ENCODE results near the gene DCBLD2. TPM values are rescaled to one million over a fixed set of nuclear protein-coding genes. Genes with fewer than 3 reads are reported as not detected.
"Not testable (repeated sequence)": the region's sequence is repeated elsewhere in the genome, so short reads cannot be mapped to it uniquely, and the experiment has no call there.

DCBLD2 gene
- total RNA-seq, 1 donor from 2014 or later: 51.2 TPM

DNA sequence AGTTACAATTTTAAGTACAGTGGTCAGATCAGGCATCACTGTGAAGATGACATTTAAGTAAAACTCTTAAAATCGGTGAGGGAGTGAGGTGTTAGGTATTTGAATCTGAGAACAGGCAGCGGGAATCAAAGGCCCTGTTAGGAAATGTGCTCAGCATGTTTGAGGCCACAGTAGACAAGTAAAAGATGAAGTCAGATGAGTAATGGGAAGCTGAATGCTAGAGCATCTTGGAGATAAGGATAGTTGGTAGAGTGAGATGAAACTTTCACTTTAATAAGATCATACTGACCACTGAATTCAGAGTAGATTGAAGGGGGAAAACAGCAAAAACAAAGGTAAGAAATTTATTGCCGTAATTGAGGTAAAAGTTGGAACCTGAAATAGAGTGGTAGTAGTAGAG lies 61.6 kb downstream of the DCBLD2 start:
- TF ChIP-seq, protein P1, sequence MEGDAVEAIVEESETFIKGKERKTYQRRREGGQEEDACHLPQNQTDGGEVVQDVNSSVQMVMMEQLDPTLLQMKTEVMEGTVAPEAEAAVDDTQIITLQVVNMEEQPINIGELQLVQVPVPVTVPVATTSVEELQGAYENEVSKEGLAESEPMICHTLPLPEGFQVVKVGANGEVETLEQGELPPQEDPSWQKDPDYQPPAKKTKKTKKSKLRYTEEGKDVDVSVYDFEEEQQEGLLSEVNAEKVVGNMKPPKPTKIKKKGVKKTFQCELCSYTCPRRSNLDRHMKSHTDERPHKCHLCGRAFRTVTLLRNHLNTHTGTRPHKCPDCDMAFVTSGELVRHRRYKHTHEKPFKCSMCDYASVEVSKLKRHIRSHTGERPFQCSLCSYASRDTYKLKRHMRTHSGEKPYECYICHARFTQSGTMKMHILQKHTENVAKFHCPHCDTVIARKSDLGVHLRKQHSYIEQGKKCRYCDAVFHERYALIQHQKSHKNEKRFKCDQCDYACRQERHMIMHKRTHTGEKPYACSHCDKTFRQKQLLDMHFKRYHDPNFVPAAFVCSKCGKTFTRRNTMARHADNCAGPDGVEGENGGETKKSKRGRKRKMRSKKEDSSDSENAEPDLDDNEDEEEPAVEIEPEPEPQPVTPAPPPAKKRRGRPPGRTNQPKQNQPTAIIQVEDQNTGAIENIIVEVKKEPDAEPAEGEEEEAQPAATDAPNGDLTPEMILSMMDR (conservative IDR thresholded peaks at IDR 0.05): no peak
- Mint-ChIP-seq H3K9me3 (peaks cover 4% of the 10 kb centered on the region), H3K4me1 (ENCODE audit: unreplicated experiment) (no peaks in the 10 kb centered on the region), H3K27ac (no peak overlapping the region), H3K4me3 (no peak overlapping the region), H3K36me3 (peaks cover 25% of the 10 kb centered on the region), H3K27me3 (no peaks in the 10 kb centered on the region)
- DNase-seq (ENCODE audit: extremely low spot score, unreplicated experiment): no peak

DNA sequence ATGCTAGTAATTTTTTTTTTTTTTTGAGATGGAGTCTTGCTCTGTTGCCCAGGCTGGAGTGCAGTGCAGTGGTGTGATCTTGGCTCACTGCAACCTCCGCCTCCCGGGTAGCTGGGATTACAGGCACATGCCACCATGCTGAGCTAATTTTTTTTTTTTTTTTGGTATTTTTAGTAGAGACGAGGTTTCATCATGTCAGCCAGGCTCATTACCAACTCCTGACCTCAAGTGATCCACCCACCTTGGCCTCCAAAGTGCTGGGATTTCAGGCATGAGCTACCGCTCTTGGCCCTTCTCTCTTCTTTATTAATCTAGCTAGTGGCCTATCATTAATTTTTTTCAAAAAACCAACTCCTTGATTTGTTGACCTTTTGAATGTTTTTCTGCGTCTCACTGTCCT lies 70.4 kb downstream of the DCBLD2 start:
- Mint-ChIP-seq H3K9me3 (peaks cover 19% of the 10 kb centered on the region), H3K36me3 (peaks cover 18% of the 10 kb centered on the region)
- H3K27ac Mint-ChIP-seq; H3K4me3 Mint-ChIP-seq; H3K4me1 Mint-ChIP-seq (ENCODE audit: unreplicated experiment); DNase-seq (ENCODE audit: extremely low spot score, unreplicated experiment); H3K27me3 Mint-ChIP-seq: not testable (repeated sequence)

DNA sequence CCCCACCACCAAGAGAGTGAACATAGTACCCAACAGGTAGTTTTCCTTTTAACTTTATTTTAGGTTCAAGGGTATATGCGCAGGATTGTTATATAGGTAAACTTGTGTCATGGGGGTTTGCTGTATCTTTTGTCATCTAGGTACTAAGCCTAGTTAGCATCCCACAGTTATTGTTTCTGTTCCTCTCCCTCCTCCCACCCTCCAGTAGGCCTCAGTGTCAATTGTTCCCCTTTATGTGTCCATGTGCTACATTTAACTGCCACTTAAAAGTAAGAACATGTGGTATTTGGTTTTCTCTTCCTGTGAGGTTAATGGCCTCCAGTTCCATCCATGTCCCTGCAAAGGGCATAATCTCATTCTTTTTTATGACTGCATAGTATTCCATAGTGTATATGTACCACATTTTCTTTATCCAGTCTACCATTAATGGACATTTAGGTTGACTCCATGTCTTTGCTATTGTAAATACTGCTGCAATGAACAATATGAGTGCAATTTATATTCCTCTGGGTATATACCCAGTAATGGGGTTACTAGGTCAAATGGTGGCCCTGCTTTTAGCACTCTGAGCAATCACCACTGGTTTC lies 72.2 kb downstream of the DCBLD2 start:
- Mint-ChIP-seq H3K27ac (no peak overlapping the region), H3K36me3 (peaks cover 19% of the 10 kb centered on the region), H3K4me1 (ENCODE audit: unreplicated experiment) (no peaks in the 10 kb centered on the region), H3K27me3 (no peaks in the 10 kb centered on the region), H3K4me3 (no peak overlapping the region), H3K9me3 (peaks cover 19% of the 10 kb centered on the region)
- DNase-seq (ENCODE audit: extremely low spot score, unreplicated experiment): no peak
- TF ChIP-seq, protein P1 (conservative IDR thresholded peaks at IDR 0.05): no peak

DNA sequence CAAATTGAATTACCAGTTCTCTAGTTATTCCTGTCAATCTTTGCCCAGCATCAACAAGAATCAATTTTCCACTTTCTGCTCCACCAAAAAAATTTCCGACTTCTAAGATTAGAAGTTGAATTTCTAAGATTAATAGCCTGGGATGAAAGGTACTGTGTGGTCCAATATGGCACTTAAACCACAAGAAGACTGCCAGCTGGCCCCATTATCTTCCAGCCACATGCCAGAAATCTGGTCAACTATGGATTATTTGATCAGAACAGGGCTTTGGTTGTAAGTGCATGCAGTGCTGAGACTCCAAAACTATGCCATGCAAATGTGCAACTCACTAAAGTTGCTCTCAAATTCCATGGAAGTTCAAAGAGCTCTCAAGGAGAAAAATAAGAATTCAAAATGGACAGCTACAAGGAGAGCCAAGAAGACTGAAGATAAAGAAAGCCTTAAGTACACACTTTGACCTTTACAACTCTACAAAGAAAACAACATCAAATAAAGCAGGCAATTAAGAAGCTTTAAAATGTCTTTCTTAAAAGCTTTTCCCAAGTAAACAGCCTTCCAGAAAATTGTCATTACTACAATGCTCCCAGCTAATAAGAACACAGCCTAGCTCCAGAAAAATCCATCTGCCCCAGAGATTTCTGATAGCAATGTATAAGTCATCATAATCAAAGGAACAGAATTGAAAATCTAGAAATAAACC lies 74.1 kb downstream of the DCBLD2 start:
- H3K27me3 Mint-ChIP-seq: no peaks in the 10 kb centered on the region
- TF ChIP-seq, protein P1 (conservative IDR thresholded peaks at IDR 0.05): no peak
- peaks cover 14% of the 10 kb centered on the region for H3K9me3 Mint-ChIP-seq
- H3K4me3 Mint-ChIP-seq: no peak overlapping the region
- DNase-seq (ENCODE audit: extremely low spot score, unreplicated experiment): no peak
- H3K36me3 Mint-ChIP-seq: peaks cover 25% of the 10 kb centered on the region
- H3K27ac Mint-ChIP-seq: no peak overlapping the region
- no peaks in the 10 kb centered on the region for H3K4me1 Mint-ChIP-seq (ENCODE audit: unreplicated experiment)

DNA sequence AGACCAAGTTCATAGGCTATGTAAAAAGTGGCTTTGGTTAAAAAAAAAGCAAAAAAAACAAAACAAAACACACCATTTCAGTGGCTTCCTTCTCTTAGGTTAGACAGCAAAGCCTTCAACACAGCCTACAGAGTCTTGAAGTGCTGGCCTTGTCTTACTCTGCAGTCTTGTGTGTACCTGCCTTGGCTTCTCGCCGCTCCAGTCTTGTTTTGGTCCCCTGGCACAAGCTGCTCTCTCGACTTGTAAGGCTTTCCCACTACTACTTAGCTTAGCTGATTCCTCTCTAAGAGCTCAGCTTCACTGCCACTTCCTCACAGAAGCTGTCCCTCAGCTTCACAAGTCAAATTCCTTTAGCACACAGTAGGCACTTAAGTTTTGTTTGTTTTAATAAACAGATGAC lies 75.4 kb downstream of the DCBLD2 start:
- DNase-seq (ENCODE audit: extremely low spot score, unreplicated experiment): no peak
- Mint-ChIP-seq H3K4me1 (ENCODE audit: unreplicated experiment) (no peaks in the 10 kb centered on the region), H3K4me3 (no peak overlapping the region), H3K36me3 (peaks cover 16% of the 10 kb centered on the region), H3K27me3 (no peaks in the 10 kb centered on the region), H3K27ac (no peak overlapping the region), H3K9me3 (peaks cover 3% of the 10 kb centered on the region)
- TF ChIP-seq, protein P1 (conservative IDR thresholded peaks at IDR 0.05): no peak

DNA sequence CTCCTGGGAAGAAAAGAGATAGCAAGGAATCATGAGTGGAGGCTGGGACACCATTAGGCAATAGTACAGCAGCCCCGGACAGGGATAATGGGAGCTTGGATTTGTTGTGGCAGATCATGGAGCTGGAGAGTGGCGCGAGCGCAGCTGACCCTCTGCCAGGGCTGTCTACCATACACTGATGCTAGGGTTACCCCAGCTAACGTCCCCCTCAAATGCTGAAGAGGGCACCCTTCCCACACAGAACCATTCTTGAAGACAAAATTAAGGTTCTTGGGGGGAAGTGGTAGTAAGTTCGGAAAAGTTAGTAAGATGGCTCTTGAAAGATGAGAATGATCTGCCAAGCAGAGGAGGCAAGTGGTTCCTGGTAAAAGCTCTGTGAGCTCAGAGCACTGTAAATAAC lies 77.2 kb downstream of the DCBLD2 start:
- DNase-seq (ENCODE audit: extremely low spot score, unreplicated experiment): no peak
- Mint-ChIP-seq H3K4me3 (no peak overlapping the region), H3K9me3 (peaks cover 3% of the 10 kb centered on the region), H3K27me3 (no peaks in the 10 kb centered on the region), H3K4me1 (ENCODE audit: unreplicated experiment) (no peaks in the 10 kb centered on the region), H3K27ac (no peak overlapping the region), H3K36me3 (peaks cover 21% of the 10 kb centered on the region)
- TF ChIP-seq, protein P1 (conservative IDR thresholded peaks at IDR 0.05): no peak

Measured in type B pancreatic cell (in vitro differentiated cells).